Measurements from ENCODE around the gene SCOC.

DNA sequence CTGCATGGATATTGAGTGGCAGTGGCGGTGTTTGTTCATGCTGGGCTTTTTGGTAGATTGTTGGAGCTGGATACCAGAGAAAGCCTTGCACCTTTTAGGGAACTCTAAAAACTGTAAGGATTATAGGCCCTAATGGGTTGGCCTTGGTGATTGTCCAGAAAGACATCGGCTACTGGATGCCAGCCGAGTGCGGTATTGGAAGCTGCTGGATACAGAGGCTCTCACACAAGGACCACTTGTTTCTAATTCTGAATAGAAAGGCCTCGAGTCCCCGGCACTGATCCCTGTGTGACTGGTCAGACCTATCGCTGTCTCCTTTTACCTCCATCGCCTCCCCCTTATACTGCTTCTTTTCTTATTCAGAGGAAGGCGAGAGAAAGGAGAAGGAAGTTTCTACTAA lies 27.3 kb upstream of the SCOC start:
- TF ChIP-seq, protein P1, sequence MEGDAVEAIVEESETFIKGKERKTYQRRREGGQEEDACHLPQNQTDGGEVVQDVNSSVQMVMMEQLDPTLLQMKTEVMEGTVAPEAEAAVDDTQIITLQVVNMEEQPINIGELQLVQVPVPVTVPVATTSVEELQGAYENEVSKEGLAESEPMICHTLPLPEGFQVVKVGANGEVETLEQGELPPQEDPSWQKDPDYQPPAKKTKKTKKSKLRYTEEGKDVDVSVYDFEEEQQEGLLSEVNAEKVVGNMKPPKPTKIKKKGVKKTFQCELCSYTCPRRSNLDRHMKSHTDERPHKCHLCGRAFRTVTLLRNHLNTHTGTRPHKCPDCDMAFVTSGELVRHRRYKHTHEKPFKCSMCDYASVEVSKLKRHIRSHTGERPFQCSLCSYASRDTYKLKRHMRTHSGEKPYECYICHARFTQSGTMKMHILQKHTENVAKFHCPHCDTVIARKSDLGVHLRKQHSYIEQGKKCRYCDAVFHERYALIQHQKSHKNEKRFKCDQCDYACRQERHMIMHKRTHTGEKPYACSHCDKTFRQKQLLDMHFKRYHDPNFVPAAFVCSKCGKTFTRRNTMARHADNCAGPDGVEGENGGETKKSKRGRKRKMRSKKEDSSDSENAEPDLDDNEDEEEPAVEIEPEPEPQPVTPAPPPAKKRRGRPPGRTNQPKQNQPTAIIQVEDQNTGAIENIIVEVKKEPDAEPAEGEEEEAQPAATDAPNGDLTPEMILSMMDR (IDR thresholded peaks at IDR 0.05; ENCODE audit: poor library complexity, severe bottlenecking) = no peak
- TF ChIP-seq POLR2AphosphoS5 (IDR thresholded peaks at IDR 0.05) (no peak), EP300 (conservative IDR thresholded peaks at IDR 0.05; ENCODE audit: poor library complexity, severe bottlenecking) (no peak), RAD21 (conservative IDR thresholded peaks at IDR 0.05) (no peak)
